HG03135 (cell line): ENCODE results near the gene KCNQ1.

Experiments
- ATAC-seq: cut with Tn5 transposase; IDR thresholded peaks from one replicate; pipeline ENCODE4 v1.9.1; 2021; ENCODE audit warnings: mild to moderate bottlenecking, moderate library complexity; ENCODE audit not compliant: unreplicated experiment

KCNQ1 gene

GRCh38 chr11:2532704-2533586 lies 88.1 kb downstream of the KCNQ1 start:
- peak; percentile 61 for ATAC-seq

GRCh38 chr11:2533587-2534133 lies 88.9 kb downstream of the KCNQ1 start:
- ATAC-seq: no peak

- no peak for ATAC-seq
Measured at GRCh38 chr11:2534134-2534956, 89.5 kb downstream of the KCNQ1 start.

- ATAC-seq: no peak
Measured at GRCh38 chr11:2534957-2535672, 90.3 kb downstream of the KCNQ1 start.

- no peak for ATAC-seq
Measured at GRCh38 chr11:2535673-2536439, 91.0 kb downstream of the KCNQ1 start.

GRCh38 chr11:2536440-2536989 lies 91.7 kb downstream of the KCNQ1 start:
- ATAC-seq: no peak

GRCh38 chr11:2537010-2537705 lies 92.3 kb downstream of the KCNQ1 start:
- ATAC-seq: no peak

GRCh38 chr11:2537896-2538724 lies 93.3 kb downstream of the KCNQ1 start:
- ATAC-seq: no peak

GRCh38 chr11:2538951-2539350 lies 94.1 kb downstream of the KCNQ1 start:
- no peak for ATAC-seq

GRCh38 chr11:2539371-2540222 lies 94.8 kb downstream of the KCNQ1 start:
- no peak for ATAC-seq

- no peak for ATAC-seq
Measured at GRCh38 chr11:2540223-2540991, 95.6 kb downstream of the KCNQ1 start.

GRCh38 chr11:2540992-2541680 lies 96.3 kb downstream of the KCNQ1 start:
- ATAC-seq: no peak

GRCh38 chr11:2541881-2542361 lies 97.1 kb downstream of the KCNQ1 start:
- ATAC-seq: no peak

- no peak for ATAC-seq
Measured at GRCh38 chr11:2542406-2542805, 97.6 kb downstream of the KCNQ1 start.

GRCh38 chr11:2547806-2548205 lies 103.0 kb downstream of the KCNQ1 start:
- no peak for ATAC-seq

GRCh38 chr11:2548596-2548995 lies 103.8 kb downstream of the KCNQ1 start:
- no peak for ATAC-seq
